SK-N-SH treated with all-trans-retinoic acid at 6 μM for 48 hours (cell line): ENCODE data around the gene PADI2.

Source experiments
- ARNTL ChIP-seq: fragments of 450-650 bp; formaldehyde crosslinking; IDR thresholded peaks from 2 replicates; pipeline ENCODE4 v1.5.0; 2020; ENCODE audit warnings: low read depth, mild to moderate bottlenecking, moderate library complexity, borderline replicate concordance
- ZFP3 ChIP-seq: fragments of 250-450 bp; sonication (Bioruptor Pico); IDR thresholded peaks from 2 replicates; pipeline ENCODE4 v1.5.0; 2020; ENCODE audit warnings: mild to moderate bottlenecking, moderate library complexity
- ZNF565 ChIP-seq: fragments of 450-650 bp; formaldehyde crosslinking; conservative IDR thresholded peaks from 2 replicates; pipeline ENCODE4 v1.5.0; 2020; ENCODE audit warnings: low read depth, mild to moderate bottlenecking, moderate library complexity
- ZNF70 ChIP-seq: fragments of 450-650 bp; formaldehyde crosslinking; IDR thresholded peaks from 2 replicates; pipeline ENCODE4 v1.5.0; 2020; ENCODE audit warnings: mild to moderate bottlenecking, moderate library complexity

DNA sequence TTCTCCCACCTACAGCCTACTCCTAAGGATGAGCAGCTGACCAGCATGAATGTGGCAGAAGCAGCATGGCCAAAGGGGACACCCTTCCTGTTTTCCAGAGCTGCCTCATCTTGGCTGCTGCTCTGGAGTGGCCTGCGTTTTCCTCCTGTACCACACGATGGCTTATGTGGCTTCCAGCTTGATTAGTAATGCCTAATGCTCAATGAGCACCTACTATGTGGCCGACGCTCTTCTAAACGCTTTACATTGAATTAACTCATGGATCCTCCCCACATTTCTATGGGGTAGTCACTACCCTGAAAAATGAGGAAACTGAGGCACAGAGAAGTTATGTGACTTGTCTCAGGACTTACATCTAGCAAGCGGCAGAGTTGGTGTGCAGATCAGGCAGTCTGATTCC is 47.5 kb downstream of the PADI2 start:
- no peak for TF ChIP-seq ZNF70
- no peak for TF ChIP-seq ZNF565 (CRISPR knock-in tag)
- no peak for TF ChIP-seq ARNTL
- no peak for TF ChIP-seq ZFP3 (CRISPR knock-in tag)
